ENCODE results near the gene WDR54.

Gene WDR54

DNA sequence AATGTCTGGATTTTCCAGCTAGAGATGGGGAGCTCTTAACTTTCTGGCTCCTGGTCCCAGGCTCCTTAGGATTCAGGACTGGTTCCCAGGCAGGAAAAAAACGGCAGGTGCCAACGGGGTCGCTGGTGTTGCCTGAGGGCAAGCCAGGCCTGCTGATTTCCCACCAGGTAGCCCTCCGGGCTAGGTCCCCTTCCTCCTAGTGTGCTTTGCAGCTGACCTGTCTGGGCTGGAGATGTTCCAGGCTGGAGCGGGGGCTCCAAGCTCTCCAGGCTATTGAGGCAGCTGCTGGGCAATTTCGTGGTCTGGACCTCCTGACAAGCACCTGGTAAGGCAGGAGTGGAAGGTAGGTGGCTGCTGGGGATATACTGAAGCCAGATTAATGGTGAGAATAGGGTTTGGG lies 53.0 kb downstream of the WDR54 start:
- peak; percentile 25; the same call in 1 of the 2 replicates for TF ChIP-seq ZIC2 (tag by site-specific recombination; IDR thresholded peaks at IDR 0.05)
- no peak for TF ChIP-seq ZNF596 (tag by site-specific recombination; IDR thresholded peaks at IDR 0.05)
- Histone ChIP-seq H3K36me3 (ENCODE audit: control insufficient read depth in 2 of 2, insufficient read depth in 1 of 2, low read length in 2 of 2) (peaks cover 40 to 45% of the 10 kb centered on the region in 2 experiments), H3K4me1 (ENCODE audit: control insufficient read depth, insufficient read depth, low read length) (0 out of 2 replicates have a peak, but pooled peaks cover 2% of the 10 kb centered on the region), H3K9me3 (ENCODE audit: control insufficient read depth, insufficient read depth, low read depth, low read length) (no peaks in the 10 kb centered on the region), H3K4me3 (ENCODE audit: low read depth, low read length) (no peak overlapping the region), H3K27ac (ENCODE audit: extremely low read depth, low read depth, low read length) (no peak overlapping the region)
- CTCF ChIA-PET = interaction anchor here (0.6 to 1.5 kb wide), 6 partner anchors 9 to 101 kb away, joined by 3 to 7 read pairs (median 3); no protein-coding TSS in a partner anchor
- POLR2A ChIA-PET = interaction anchor here (0.7 to 4.0 kb wide), 4 partner anchors 16 to 73 kb away, joined by 5 to 44 read pairs (median 8); partner anchors contain the start of genes DQX1 and WBP1

- no peak overlapping the region for H3K27ac ChIP-seq (ENCODE audit: extremely low read depth, low read depth, low read length)
- POLR2A ChIA-PET = interaction anchor here (0.9 kb wide), 1 partner anchor 51 kb away, joined by 9 read pairs; the partner anchor contains the start of gene DQX1
- H3K4me3 ChIP-seq (ENCODE audit: low read depth, low read length) = no peak overlapping the region
- peaks cover 44 to 49% of the 10 kb centered on the region in 2 experiments for H3K36me3 ChIP-seq (ENCODE audit: control insufficient read depth in 2 of 2, insufficient read depth in 1 of 2, low read length in 2 of 2)
- TF ChIP-seq FEZF1 (tag by site-specific recombination; IDR thresholded peaks at IDR 0.05) (no peak), ZNF132 (tag by site-specific recombination; IDR thresholded peaks at IDR 0.05; ENCODE audit: borderline replicate concordance) (no peak), ZNF747 (tag by site-specific recombination; IDR thresholded peaks at IDR 0.05) (no peak), ZSCAN16 (tag by site-specific recombination; IDR thresholded peaks at IDR 0.05) (no peak), ZNF148 (tag by site-specific recombination; IDR thresholded peaks at IDR 0.05; ENCODE audit: borderline replicate concordance) (no peak), ZSCAN30 (tag by site-specific recombination; IDR thresholded peaks at IDR 0.05) (no peak)
- TF ChIP-seq, protein P1, sequence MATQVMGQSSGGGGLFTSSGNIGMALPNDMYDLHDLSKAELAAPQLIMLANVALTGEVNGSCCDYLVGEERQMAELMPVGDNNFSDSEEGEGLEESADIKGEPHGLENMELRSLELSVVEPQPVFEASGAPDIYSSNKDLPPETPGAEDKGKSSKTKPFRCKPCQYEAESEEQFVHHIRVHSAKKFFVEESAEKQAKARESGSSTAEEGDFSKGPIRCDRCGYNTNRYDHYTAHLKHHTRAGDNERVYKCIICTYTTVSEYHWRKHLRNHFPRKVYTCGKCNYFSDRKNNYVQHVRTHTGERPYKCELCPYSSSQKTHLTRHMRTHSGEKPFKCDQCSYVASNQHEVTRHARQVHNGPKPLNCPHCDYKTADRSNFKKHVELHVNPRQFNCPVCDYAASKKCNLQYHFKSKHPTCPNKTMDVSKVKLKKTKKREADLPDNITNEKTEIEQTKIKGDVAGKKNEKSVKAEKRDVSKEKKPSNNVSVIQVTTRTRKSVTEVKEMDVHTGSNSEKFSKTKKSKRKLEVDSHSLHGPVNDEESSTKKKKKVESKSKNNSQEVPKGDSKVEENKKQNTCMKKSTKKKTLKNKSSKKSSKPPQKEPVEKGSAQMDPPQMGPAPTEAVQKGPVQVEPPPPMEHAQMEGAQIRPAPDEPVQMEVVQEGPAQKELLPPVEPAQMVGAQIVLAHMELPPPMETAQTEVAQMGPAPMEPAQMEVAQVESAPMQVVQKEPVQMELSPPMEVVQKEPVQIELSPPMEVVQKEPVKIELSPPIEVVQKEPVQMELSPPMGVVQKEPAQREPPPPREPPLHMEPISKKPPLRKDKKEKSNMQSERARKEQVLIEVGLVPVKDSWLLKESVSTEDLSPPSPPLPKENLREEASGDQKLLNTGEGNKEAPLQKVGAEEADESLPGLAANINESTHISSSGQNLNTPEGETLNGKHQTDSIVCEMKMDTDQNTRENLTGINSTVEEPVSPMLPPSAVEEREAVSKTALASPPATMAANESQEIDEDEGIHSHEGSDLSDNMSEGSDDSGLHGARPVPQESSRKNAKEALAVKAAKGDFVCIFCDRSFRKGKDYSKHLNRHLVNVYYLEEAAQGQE (tag by site-specific recombination; IDR thresholded peaks at IDR 0.05) = no peak
- no peaks in the 10 kb centered on the region for H3K9me3 ChIP-seq (ENCODE audit: control insufficient read depth, insufficient read depth, low read depth, low read length)
- CTCF ChIA-PET = interaction anchor here (0.8 to 1.5 kb wide), 5 partner anchors 8 to 171 kb away, joined by 3 to 7 read pairs (median 3); no protein-coding TSS in a partner anchor
- H3K4me1 ChIP-seq (ENCODE audit: control insufficient read depth, insufficient read depth, low read length) = 0 out of 2 replicates have a peak, but pooled peaks cover 2% of the 10 kb centered on the region
Measured at GRCh38 chr2:74474899-74475298, 53.4 kb downstream of the WDR54 start.
